GM18870 (cell line): ENCODE results near the gene TGM6.

Experiments used
- ATAC-seq: cut with Tn5 transposase; IDR thresholded peaks from one replicate; pipeline ENCODE4 v1.9.1; 2021; ENCODE audit warnings: moderate library complexity; ENCODE audit not compliant: unreplicated experiment

The TGM6 gene

DNA sequence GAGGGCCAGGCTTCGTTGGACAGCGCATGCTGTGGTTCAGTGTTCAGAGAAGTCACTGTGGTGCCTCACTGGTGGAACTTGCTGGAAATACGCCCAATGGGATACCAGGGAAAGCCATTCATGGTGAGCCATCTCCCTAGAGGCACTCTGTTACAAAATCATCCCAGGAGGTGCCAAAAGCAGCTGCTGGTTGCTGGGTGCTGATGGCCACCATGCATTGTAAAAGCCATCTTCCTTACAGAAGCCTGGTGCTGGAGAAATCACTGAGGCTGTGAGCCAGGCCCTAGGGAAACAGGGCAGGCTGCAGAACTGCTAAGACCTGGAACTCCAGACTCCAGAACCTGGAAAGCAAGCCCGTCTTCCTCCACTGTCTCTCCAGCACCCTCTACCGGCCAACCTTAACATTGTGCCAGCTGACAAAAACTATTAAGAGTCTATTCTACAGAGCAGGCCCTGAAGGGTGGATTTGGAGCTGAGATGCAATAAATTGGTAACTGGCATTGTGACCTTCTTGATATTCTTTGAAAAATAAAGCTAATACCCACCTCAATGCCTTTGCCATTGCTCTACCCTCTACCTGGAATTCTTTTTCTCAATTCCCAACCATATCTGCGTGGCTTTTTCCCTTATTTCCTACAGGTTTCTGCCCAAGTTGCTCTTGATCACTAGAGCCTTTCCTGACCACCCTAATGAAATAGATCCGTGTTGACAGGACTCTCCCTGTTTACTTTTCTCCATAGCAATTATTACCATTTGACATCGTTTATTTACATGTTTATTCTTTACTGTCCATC, 71.4 kb downstream of the TGM6 start:
- ATAC-seq = no peak

DNA sequence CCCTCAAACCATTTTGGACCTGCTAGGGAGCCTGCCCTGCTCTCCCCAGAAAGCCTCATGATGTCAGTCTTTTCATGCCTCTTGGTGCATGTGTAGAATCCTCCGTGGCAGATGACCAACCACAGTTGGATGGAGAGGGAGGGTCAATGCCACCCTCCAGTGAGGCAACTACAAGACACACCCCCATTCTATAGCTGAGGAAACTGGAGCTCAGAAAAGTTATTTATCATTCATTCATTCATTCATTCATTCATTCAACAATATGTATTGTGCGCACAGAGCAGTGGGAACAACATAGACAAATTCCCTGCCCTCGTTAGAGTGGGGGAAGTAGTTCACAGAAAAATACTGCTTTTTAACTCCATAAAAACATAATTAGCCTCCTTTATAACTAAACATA, 73.1 kb downstream of the TGM6 start:
- ATAC-seq = no peak

DNA sequence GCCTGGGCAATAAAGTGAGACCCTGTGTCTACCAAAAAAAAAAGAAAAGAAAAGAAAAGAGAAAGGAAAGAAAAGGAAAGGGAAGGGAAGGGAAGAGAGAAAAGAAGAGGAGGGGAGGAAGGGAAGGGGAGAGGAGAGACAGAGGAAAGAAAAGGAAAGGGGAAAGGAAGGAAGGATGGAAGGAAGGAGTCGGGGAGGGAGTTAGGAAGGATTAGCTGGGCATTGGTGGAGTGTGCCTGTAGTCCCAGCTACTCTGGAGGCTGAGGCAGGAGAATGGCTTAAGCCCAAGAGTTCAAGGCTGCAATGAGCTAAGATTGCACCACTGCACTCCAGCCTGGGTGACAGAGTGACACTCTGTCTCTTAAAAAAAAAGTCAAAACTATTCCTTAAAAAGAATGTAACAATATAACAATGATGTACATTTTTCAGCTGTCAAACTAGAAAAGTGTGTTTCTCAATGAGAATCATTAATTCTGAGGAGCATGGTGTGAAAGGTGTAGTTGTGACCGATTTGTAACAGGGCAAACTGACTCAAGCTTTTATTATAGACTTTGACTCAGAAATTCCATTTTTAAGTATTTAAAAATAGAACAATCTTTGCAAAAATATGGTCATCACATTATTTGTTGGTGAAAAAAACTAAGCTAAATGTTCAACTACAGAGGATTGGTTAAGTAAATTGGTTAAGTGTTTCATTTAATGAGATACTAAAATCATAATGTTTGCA, 75.2 kb downstream of the TGM6 start:
- ATAC-seq = no peak

DNA sequence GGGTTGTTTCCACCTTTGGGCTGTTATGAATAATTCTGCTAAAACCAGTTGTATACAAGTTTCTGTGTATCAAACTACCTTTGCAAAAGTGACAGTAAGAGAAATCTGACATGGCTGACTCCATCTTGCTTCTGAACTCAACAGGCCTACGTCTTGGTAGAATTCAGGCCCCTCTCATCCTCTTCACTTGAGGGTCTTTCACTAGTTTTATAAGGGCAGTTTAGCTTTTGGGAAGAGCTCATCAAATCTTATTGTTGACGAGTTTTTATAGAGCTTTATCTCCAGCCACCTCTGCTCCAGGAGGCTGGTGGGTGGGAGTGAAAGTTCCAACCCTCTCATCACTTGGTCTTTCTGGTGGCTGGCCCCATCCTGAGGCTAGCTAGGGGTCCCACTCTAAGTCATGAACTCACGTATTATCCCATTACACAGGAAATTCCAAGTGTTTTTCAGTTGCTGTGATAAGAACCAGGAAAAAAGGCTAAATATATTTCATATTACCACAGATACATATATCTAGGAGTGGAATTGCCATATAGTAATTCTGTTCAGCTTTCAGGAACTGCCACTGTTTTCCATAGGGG, 78.3 kb downstream of the TGM6 start:
- no peak for ATAC-seq

DNA sequence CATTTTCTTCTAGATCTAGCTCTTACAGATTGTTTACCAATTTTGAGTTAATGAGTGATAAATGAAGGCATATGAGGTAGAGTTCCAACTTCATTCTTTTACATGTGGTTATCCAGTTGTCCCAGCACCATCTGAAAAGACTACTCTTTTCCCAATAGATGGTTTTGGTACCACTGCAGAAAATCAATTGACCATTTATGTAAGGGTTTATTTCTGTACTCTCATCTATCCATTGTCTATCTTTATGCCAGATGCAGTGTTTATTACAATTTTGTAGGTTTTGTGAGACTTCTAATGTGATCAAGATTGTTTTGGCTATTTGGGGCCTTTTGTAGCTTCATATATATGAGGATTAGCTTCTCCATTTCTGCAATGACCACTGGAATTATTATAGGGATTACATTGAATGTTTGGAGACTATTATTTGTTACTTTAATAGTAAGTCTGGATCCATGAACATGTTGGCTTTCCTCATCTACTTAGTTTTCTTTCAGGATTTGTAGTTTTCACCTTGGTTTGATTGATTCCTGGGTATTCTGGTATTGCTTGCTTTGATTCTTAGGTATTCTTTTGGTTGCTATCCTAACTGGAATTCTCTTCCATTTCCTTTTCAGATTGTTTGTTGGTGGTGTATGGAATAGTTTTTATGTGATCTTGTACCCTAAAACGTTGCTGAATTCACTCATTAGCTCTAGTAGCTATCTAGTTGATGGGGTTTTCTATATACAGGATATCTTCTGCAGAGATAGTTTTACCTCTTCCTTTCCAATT, 79.5 kb downstream of the TGM6 start:
- ATAC-seq = no peak

DNA sequence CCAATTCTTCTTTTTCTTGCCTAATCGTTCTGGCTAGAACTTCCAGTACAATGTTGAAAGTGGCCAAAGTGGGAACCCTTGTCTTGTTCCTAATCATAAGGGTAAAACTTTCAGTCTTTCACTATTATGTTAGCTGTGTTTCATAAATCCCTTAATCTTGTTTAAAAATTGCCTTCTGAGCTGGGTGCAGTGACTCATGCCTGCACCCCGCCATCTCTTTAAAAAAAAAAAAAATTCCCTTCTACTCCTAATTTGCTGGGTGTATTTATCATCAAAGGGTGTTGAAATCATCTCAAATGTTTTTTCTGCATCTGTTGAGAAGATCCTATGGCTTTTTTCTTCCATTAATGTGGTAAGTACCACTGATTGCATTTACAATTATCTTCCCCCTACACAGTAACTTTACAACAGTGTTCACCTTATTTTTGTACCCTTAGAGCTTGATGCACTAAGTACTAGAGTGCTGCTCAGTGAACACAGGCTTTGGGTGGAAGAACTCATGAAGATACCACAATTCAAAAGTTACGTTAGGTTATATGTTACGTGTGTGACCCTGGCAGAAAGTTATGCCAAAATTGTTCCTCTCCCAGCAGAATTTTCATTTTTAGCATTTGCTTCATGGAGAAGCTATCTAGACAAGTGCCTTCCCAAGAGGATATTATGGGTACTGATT, 80.2 kb downstream of the TGM6 start:
- no peak for ATAC-seq

DNA sequence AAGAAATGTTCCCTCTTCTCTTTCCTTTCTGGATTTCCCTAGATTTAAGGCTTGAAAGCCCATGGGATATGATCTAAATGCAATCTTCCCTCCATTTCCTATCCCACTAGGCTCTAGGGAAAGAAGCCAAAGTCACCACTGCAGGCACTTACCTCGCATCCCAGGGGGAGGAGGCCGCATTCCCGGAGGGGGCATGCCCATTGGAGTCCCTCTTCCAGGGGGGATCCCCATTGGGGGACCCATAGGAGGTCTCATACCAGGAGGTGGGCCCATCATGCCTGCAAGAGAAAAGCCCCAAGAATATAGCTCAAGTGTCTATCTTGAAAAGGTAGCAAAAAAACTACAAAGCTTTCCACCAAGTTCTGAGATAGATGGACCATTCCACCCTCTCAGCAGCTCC, 81.8 kb downstream of the TGM6 start:
- no peak for ATAC-seq

DNA sequence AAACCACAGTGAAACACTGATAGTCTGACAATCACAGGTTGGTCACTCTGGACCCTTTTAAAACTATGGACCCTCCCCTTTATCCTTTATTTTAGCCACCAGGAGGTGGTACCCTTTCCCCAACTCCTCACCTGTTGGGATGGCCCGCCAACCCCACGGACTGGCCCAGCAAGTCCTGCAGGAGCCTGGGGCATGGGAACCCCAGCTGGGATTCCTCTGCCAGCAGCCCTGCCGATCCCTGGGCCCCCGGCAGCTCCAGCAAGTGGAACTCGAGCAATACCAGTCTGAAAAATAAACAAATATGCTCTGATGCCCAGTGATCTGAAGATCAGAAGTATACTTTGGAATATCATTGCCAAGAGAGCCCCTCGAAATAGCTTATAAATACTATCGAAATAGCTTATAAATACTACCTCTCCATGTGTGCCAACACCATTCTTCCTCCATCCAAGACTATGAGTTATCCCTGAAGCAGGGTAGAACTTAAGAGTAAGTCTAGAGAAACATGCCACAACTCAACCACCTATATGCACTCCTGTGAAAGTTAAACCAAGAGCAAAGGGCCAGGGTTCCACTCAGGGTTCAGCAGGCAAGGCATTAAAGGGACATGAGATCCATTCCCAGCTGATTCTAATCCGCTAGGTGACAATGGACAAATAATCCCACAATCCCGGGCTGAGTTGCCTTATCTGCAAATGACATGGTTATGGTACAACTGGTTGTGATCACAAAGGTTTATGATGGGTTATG, 83.1 kb downstream of the TGM6 start:
- ATAC-seq = no peak

DNA sequence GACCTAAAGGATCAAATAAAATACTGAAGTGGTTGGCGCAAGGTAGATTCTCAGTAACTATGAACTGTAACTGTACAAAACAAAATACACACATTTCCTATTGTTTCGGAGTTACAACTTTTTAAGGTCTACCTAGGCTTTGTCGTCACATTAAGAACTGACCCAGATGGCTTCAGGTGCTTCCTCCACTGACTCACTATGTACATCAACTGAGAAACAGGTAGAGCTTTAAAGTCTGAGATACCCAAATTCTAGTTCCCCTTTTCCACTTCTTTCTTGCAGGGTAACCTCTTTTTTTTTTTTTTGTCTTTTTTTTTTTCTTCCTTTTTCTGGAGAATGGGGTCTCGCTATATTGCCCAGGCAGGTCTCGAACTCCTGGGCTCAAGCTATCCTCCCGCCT, 84.4 kb downstream of the TGM6 start:
- no peak for ATAC-seq

DNA sequence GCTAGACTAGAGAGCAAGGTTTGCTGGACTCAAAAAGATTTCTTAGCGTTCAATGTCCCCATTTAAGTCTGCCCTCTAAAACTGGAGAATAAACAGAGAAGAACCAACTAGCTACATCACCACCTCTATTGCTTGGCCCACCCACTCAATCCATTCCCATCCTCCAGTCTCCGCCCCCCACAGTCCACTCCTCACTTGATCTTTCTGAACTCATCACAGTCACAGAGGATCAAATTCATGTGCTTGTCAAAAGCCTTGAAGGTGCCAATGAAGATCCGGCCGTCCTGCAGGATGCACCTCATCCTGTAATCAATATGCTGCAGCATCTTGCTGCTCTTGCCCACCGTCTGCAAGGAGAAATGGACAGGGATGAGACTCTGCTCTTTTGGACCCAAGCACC, 86.7 kb downstream of the TGM6 start:
- no peak for ATAC-seq

DNA sequence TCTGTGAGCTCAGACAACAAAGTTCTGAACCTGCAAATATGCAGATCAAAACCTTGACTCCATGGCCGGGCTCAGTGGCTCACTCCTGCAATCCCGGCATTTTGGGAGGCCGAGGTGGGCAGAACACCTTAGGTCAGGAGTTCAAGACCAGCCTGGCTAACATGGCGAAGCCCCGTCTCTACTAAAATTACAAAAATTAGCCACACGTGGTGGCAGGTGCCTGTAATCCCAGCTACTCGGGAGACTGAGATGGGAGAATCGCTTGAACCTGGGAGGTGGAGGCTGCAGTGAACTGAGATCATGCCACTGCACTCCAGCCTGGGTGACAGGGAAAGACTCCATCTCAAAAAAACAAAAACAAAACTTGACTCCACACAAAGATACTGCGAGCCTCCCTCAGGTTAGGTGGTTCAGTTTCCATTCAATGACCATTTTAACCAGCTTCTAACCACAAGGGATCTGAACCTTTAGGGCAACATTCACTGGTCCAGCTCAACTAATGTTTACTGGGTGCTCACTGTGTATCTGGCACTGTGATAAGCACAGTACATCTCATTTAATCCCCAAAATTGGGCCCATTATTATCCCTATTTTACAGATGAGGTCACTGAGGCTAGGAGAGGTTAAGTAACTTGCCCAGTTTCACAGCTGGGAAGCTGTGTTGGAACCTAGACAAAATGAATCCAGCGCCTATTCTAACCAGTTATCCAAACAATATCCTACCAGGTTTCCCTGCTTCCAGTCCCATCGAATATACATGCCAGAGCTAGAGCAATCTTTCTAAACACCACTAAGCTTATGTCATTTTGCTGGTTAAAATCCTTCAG, 88.1 kb downstream of the TGM6 start:
- ATAC-seq = no peak

DNA sequence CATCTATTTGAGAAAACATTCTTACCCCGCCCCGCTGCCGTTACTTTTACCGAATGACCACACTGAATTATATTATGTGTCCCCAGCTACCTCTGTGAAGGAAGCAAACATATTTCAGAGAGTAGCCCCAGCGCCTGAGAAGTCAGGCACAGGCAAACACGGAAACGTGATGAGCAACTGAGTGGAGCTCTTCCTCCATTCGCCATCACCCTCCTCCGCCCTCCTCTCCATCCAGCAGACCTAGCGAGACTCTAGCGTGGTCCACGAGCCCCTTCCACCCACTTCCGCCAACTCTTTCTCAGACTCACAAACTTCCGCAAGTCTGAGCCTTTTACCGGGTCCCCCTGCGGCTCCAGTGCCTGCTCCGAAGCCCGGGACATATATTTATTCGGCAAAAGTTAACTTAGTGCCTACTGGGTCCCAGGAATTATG, 89.3 kb downstream of the TGM6 start:
- ATAC-seq = no peak

DNA sequence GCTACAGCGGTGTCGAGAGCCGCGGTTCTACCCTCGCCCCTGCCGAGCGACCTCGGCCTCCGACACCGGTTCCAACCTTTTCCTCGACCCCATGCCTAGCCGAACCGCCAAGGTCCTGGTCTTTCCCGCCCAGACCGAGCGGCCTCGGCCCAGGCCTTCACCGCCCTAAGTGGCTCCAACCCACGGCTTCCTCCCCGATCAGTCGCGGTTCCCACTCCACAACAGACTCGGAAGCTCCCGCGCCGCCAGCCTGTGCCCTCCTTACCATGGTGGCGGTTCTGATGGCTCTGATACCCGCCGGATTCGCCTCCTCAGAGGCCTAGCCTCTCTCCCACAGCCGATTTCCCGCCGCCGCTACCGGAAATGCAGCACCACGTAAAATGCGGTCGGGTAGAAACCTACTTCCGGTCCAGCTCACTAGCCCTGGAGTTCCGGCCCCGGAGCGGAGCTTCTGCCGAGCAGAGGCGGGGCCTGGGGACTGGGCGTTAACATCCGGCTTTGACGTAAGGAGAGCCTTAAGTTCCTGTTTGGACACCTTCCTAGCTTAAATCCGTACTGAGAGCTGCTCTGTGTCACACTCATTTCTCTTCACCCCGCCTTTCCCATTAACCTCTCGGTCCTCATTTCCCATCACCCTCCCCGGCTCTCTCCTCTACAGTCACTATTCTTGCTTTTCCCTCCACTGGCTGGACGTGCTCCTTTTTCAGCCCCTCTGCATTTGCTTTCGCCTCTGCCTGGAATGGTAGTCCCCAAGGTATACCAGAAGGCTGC, 89.9 kb downstream of the TGM6 start, which contains the start of gene SNRPB:
TSS of gene SNRPB (minus strand) at position 367 of the 771 bp plus-strand sequence. CDS start at position 268, 99 bp downstream.
- ATAC-seq = peak; percentile 93

DNA sequence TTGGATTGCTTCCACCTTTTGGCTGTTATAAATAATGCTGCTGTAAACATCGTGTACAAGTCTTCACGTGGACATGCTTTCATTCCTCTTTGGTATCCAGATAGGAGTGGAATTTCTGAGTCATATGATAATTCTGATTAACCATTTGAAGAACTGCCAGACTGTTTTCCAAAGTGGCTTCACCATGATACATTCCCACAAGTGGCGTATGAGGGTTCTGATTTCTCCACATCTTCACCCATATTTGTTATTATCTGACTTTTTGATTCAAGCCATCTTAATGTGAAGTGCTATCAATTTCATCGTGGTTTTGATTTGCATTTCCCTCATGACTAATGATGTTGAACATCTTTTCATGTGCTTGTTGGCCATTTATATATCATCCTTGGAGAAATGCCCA, 92.8 kb downstream of the TGM6 start:
- ATAC-seq = no peak

DNA sequence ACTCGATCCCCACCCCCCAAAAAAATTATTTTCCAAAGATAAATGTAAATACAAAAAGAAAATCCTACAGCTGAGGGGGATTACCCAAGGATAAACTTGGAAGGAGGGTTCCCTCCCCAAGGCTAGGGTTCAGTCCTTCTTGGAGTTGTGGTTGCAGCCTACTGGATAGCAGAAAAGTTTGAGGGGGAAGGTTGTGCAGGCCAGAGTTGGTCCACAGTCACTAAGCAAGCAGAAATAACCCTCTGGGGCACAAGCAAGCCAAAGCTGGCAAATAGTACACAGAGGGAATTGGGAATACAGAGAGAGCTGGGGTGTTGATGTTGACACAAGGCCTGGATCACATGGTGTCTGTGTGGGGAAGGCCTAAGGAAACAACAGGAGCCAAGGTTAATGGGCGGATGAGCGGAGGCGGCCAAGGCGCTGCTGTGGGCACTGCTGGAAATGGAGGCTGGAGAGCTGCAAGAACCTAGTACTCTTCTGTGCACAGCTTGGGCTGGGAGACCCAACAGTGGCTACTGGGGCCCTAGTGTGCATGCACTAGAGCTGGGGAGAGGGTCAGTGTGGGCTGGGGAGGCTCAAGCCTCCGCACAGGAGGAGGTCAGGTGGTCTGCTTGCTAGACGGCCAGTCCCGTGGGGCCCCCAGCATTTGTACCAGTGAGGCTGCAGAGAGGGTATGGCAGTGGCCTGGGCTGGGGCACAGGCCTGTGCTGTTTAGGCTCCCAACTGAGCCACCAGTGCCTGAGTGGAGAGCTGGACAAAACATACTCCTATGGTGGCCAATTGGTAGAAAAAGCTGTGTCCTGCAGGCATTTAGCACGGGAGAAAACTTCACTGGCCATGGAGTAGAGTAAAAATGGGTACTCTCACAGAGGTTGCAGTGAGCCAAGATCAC, 95.4 kb downstream of the TGM6 start:
- no peak for ATAC-seq

DNA sequence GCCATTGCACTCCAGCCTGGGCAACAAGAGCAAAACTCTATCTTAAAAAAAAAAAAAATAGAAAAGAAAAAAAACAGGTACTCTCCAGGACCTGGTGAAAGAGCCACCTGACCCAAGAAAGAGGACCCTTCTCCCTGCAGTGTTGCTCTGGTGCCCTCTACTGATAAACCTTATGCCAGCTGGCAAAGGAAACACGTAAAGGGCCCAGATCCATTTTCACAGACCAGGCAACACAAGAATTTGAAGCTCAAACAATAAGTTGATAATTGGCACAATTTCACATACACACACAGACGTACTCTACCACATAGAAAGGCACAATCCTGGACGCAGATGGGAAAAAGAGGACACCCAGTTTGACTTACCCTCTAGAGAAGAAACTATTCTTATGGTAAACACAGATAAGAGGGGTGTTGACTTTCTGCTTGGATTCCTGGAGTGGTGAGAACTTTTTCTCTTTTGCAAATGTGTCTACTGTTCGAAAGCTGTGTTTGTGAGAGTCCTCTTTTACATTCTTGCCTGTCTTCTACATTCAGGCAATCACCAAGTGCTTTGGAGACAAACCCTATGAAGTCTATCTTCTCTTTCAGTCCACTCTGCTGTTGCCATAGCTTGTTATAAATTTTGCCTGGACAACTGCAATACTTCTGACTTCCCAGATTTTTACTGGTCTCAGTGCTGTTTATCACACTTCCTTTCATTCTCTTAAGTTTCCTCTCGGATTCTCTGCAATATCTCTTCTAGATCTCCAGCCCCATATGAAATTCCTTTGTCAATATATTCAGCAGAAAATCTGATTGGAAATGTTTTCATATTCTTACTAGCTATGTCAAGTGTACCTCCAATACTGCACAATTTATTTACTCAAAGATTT, 96.3 kb downstream of the TGM6 start:
- ATAC-seq = no peak
